Subcutaneous adipose tissue (tissue), 4 donors: ENCODE data around the gene ICE2. TPM values are rescaled to one million over a fixed set of nuclear protein-coding genes. Genes with fewer than 3 reads are reported as not detected.

Source experiments
- CTCF ChIP-seq: fragments of 450-650 bp; IDR thresholded peaks from one replicate; pipeline ENCODE4 v1.5.1; 2016; ENCODE audit warnings: low read depth, mild to moderate bottlenecking, control low read depth, antibody characterized with exemption, moderate library complexity
- total RNA-seq, 4 donors: library from RNA; depleted of rRNA; stranded (reverse); fragments of >200 nt; gene quantifications; one replicate each; pipeline ENCODE4 v1.1.0, GENCODE V29; 2016

ICE2 gene
- total RNA-seq, 4 donors from 2014 or later = 26.0 to 64.2 (median 36.2) TPM

- no peak for TF ChIP-seq CTCF
Measured at GRCh38 chr15:60510006-60510405, 31.1 kb upstream of the ICE2 start.

DNA sequence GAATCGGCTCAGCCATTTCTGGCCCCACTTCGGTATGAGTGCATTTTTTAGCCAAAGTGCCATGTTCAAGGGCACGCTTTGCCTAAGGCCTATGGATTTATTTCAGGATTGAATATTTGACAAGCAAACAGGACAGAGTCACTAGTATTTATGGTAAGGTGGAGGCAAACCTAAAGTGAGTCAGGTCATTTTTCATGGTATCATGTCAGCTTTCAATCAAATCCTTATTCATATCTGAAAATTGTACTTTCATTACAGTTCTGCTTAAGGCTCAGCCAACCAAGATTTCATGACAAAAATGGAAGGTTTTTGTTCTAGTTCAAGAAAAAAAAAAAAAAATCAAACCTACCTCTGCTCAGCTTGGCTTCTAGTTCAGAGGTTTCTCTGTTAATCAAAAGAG lies 30.5 kb upstream of the ICE2 start:
- TF ChIP-seq CTCF = no peak

DNA sequence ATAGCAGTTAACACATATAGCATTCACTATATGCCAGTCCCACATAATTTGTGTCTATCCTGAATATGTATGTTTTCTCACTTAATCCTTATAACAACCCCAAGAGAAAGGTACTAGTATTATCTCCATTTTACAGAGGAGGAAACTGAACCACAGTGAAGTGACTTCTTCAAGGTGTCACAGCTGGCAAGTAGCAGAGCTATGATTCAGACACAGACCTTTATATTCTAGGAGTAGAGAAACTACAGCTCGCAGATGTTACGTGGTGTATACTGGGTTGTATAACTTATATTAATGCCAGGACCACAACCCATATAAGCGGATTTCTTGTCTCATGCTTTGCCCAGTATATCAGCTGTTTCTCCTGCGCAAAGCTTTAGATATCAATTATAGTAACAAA lies 29.5 kb upstream of the ICE2 start:
- TF ChIP-seq CTCF = no peak

- TF ChIP-seq CTCF = no peak
Measured at GRCh38 chr15:60507596-60508424, 28.9 kb upstream of the ICE2 start.

DNA sequence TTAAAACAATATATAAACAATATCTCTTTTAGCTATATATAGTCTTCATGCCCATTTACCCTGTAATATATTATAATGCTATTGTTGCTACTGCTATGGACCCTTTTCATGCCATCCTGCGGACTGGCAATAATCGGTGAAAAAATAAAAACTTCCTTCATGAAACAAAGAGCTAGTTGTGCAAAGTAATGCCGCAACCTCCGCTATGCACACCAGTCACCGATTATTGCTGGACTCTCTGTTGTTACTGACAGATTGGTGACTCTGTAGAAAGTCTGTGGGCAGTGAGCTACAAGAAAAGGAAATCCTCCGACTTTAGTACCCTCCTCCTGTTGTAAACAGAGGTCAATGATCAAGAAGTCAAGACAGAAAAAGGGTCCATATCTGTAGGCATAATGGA lies 17.9 kb upstream of the ICE2 start:
- TF ChIP-seq CTCF = no peak

DNA sequence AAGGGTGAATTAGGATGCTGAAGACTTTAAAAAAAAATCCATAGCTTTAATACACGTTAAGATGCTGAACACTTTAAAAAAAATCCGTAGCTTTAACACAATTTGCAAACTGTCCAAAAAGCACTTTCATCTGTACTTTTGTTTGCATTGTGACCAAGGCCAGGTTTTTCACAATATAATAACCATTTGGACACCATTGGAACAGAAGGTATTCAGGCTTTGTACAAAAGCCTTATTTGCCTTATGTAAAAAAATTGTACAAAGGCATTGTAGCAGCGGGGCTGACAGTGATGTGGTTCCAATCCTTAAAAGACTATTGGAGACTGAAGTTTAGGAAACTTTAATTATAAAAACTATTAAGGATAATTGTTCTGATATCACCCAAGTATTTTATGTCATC lies 15.2 kb upstream of the ICE2 start:
- TF ChIP-seq CTCF = no peak

DNA sequence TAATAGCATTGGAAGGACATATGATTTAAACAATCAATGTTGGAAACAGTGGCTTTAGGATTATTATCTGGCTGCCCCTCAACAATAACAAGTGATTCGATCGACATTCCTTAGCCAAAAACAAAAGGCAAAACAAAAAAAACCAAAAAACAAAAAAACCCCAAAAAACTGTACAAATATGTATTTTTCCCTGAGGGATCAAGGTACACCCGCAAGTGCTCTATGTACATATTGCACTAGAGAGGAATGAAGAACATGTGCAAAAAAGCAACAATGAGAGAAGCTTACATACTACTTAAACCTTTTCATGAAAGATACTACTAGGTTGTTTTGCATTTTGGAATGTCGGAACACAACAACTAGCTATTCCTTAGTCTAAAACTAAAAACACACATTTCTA lies 14.2 kb upstream of the ICE2 start:
- no peak for TF ChIP-seq CTCF
